Stimulated activated CD8-positive, alpha-beta memory T cell treated with anti-CD3 and anti-CD28 coated beads, Interleukin-2, amount 100 ng/mL, for 1 hour (primary cell): ENCODE data around the gene GPR35.
"Not testable (repeated sequence)": the region's sequence is repeated elsewhere in the genome, so short reads cannot be mapped to it uniquely, and the experiment has no call there.

Experiments used
- DNase-seq, 2 donors: peaks; one replicate each; pipeline ENCODE4 v3.0.0-alpha.2; 2020; ENCODE audit warnings: low read depth in 2 of 2

Gene GPR35

GRCh38 chr2:240603081-240603835, 22.0 kb upstream of the GPR35 start:
- no peak for DNase-seq

- no peak for DNase-seq
Observed at GRCh38 chr2:240603846-240604245, 21.4 kb upstream of the GPR35 start.

GRCh38 chr2:240604291-240604938, 20.9 kb upstream of the GPR35 start:
- DNase-seq = no peak

- DNase-seq = no peak
Observed at GRCh38 chr2:240604939-240605716, 20.2 kb upstream of the GPR35 start.

GRCh38 chr2:240605867-240606743, 19.2 kb upstream of the GPR35 start:
- DNase-seq = no peak

- DNase-seq = no peak
Observed at GRCh38 chr2:240611601-240612210, 13.6 kb upstream of the GPR35 start.

- no peak for DNase-seq
Observed at GRCh38 chr2:240613781-240614180, 11.5 kb upstream of the GPR35 start.

GRCh38 chr2:240614391-240614790, 10.9 kb upstream of the GPR35 start:
- DNase-seq = no peak

- DNase-seq = no peak
Observed at GRCh38 chr2:240615396-240615795, 9.9 kb upstream of the GPR35 start.

- no peak for DNase-seq
Observed at GRCh38 chr2:240615820-240616547, 9.3 kb upstream of the GPR35 start.

- not testable (repeated sequence) for DNase-seq
Observed at GRCh38 chr2:240616860-240617666, 8.2 kb upstream of the GPR35 start.

GRCh38 chr2:240618776-240619175, 6.5 kb upstream of the GPR35 start:
- DNase-seq = no peak

GRCh38 chr2:240619506-240620148, 5.7 kb upstream of the GPR35 start:
- DNase-seq = no peak

GRCh38 chr2:240620149-240620731, 5.0 kb upstream of the GPR35 start:
- no peak for DNase-seq

GRCh38 chr2:240620859-240621258, 4.4 kb upstream of the GPR35 start:
- DNase-seq = no peak

GRCh38 chr2:240622060-240622411, 3.2 kb upstream of the GPR35 start:
- no peak for DNase-seq

GRCh38 chr2:240622531-240623235, 2.6 kb upstream of the GPR35 start:
- DNase-seq = peak in 1 of 2 donors; percentile 30

- no peak for DNase-seq
Observed at GRCh38 chr2:240623531-240624010, 1.7 kb upstream of the GPR35 start.
